ENCODE results near the gene ANAPC4. TPM values are rescaled to one million over a fixed set of nuclear protein-coding genes. Genes with fewer than 3 reads are reported as not detected.

The ANAPC4 gene
- total and polyA plus RNA-seq, 12 donors = 14.0 to 95.4 (median 33.9) TPM

GRCh38 chr4:25443851-25444250, 66.8 kb downstream of the ANAPC4 start:
- TF ChIP-seq CTCF (IDR thresholded peaks at IDR 0.05) (no peak), POLR2A (IDR thresholded peaks at IDR 0.05) (no peak)
- intact Hi-C loops (cut with DNase I) = loop anchor here in 1 of 2 donors (5.0 kb wide), 1 partner anchor 323 kb away; no protein-coding TSS in a partner anchor

GRCh38 chr4:25446611-25447010, 69.5 kb downstream of the ANAPC4 start:
- no peaks in the 10 kb centered on the region for H3K27me3 ChIP-seq
- no peak for DNase-seq
- intact Hi-C loops (cut with DNase I) = no loop called here
- no peaks in the 10 kb centered on the region for H3K36me3 ChIP-seq (replicated peaks in 1 of 2)
- H3K4me1 ChIP-seq (replicated peaks in 1 of 2) = peaks cover 0 to under 1% of the 10 kb centered on the region in 2 donors
- no peak overlapping the region for H3K27ac ChIP-seq
- WGBS, 4 donors = 75 to 88% (median 76%) methylated on average over 3 to 4 of the region's 4 CpGs
- no peak for TF ChIP-seq POLR2A (IDR thresholded peaks at IDR 0.05)
- no peak for TF ChIP-seq CTCF (IDR thresholded peaks at IDR 0.05)
- H3K4me3 ChIP-seq = no peak overlapping the region
- no peaks in the 10 kb centered on the region for H3K9me3 ChIP-seq (replicated peaks in 1 of 3)

More at GRCh38 chr4:25443851-25444250, 66.8 kb downstream of the ANAPC4 start:
- Histone ChIP-seq H3K36me3 (replicated peaks in 1 of 2) (no peaks in the 10 kb centered on the region), H3K4me3 (no peak overlapping the region), H3K4me1 (replicated peaks in 1 of 2) (peaks cover 5 to 17% of the 10 kb centered on the region in 2 donors), H3K27ac (no peak overlapping the region), H3K9me3 (replicated peaks in 1 of 3) (peaks cover 0 to 6% (median 0%) of the 10 kb centered on the region in 3 donors), H3K27me3 (no peaks in the 10 kb centered on the region)
- 91 to 93% (median 91%) methylated on average over 6 of the region's 6 CpGs for WGBS, 4 donors
- DNase-seq = no peak

GRCh38 chr4:25448379-25449109, 71.5 kb downstream of the ANAPC4 start:
- Histone ChIP-seq H3K4me1 (replicated peaks in 1 of 2) (no peaks in the 10 kb centered on the region), H3K9me3 (replicated peaks in 1 of 3) (no peaks in the 10 kb centered on the region), H3K4me3 (no peak overlapping the region), H3K27me3 (no peaks in the 10 kb centered on the region), H3K36me3 (replicated peaks in 1 of 2) (no peaks in the 10 kb centered on the region), H3K27ac (no peak overlapping the region)
- intact Hi-C loops (cut with DNase I) = no loop called here
- no peak for TF ChIP-seq POLR2A (IDR thresholded peaks at IDR 0.05)
- TF ChIP-seq CTCF (IDR thresholded peaks at IDR 0.05) = no peak
- DNase-seq = no peak
- 68 to 85% (median 80%) methylated on average over 5 of the region's 5 CpGs for WGBS, 4 donors

- Histone ChIP-seq H3K4me3 (no peak overlapping the region), H3K27me3 (no peaks in the 10 kb centered on the region), H3K4me1 (replicated peaks in 1 of 2) (no peaks in the 10 kb centered on the region), H3K36me3 (replicated peaks in 1 of 2) (no peaks in the 10 kb centered on the region), H3K27ac (no peak overlapping the region), H3K9me3 (replicated peaks in 1 of 3) (no peaks in the 10 kb centered on the region)
- intact Hi-C loops (cut with DNase I) = no loop called here
- WGBS, 4 donors = 71 to 84% (median 75%) methylated on average over 5 of the region's 5 CpGs
- DNase-seq = no peak
- TF ChIP-seq CTCF (IDR thresholded peaks at IDR 0.05) (no peak), POLR2A (IDR thresholded peaks at IDR 0.05) (no peak)
Measured at GRCh38 chr4:25449270-25449669, 72.2 kb downstream of the ANAPC4 start.
